HFF-Myc (cell line): ENCODE data around the gene ZNF814.
"Not testable (repeated sequence)": the region's sequence is repeated elsewhere in the genome, so short reads cannot be mapped to it uniquely, and the experiment has no call there.

ENCODE experiments used
- DNase-seq: peaks from one replicate; pipeline ENCODE4 v3.0.0-alpha.2; 2011; ENCODE audit warnings: low read depth; ENCODE audit errors: extremely low read depth
- H3K4me3 ChIP-seq: replicated peaks from 2 replicates; pipeline ENCODE4 v1.5.1; 2011; ENCODE audit warnings: low read depth, mild to moderate bottlenecking, control low read depth, low read length
- TF ChIP-seq, protein P1 (sequence below): IDR thresholded peaks from 2 replicates; pipeline ENCODE4 v1.5.1; 2012; ENCODE audit warnings: mild to moderate bottlenecking, low read depth, low read length, control low read depth; ENCODE audit errors: missing control alignments

ZNF814 gene

DNA sequence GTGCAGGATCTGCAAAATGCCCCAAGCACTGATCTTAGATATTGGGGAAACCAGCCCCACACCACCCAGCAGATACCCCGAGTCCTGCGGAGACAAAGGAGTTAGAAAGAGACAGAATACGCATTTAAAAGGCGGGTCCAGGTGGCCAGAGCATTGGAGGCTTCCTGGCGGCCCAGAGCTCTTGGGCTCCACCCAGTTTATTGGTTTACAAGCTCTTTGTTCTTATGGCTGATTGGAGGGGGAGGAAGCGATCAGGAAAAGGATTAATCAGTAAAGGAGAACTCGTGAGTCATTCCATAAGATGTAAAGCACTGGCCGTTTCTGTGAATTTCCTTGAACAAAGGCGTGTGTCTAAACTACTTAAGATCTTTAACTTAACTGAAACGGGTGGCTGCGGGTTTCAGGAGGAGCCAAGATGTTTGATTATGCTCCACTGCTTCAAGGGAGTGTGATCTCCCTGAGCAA, 38.3 kb downstream of the ZNF814 start:
- H3K4me3 ChIP-seq = peak overlapping the region; percentile 71
- peak; percentile 39 for DNase-seq
- TF ChIP-seq, protein P1, sequence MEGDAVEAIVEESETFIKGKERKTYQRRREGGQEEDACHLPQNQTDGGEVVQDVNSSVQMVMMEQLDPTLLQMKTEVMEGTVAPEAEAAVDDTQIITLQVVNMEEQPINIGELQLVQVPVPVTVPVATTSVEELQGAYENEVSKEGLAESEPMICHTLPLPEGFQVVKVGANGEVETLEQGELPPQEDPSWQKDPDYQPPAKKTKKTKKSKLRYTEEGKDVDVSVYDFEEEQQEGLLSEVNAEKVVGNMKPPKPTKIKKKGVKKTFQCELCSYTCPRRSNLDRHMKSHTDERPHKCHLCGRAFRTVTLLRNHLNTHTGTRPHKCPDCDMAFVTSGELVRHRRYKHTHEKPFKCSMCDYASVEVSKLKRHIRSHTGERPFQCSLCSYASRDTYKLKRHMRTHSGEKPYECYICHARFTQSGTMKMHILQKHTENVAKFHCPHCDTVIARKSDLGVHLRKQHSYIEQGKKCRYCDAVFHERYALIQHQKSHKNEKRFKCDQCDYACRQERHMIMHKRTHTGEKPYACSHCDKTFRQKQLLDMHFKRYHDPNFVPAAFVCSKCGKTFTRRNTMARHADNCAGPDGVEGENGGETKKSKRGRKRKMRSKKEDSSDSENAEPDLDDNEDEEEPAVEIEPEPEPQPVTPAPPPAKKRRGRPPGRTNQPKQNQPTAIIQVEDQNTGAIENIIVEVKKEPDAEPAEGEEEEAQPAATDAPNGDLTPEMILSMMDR = no peak

DNA sequence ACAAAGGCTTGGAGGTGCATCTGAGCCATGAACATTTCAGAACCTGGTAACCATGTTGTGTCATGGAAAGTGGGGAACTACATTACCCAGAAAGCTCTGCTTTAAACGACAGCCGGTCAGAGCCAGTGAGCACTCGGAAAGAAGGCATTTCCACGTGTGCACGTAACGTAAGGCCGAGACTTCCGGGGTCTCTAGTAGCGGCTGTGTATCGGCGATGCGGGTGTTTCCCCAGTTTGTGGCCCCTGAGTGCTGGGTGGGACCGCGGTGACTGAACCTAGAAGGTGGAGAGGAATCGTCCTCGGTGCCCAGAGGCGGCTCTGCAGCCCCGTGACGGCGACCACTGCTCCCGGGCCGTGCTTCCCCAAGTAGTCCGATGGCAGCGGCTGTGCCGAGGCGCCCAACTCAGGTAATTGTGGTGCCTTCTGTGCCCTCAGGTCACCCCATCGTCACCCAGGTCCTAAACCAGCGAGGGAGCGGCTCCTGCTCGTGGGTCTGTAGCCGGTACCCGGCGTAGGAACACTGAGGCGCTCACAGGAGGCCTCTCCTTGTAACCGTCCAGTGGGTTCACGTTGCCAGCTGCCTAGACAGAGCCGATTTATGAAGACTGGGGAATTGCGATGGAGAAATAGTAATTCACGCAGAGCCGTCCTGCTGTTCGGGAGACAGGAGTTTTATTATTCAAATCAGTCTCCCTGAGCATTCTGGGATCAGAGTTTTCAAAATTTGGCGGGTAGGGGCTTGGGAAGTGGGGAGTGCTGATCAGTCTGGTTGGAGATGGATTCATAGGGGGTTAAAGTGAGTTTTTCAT, 39.0 kb downstream of the ZNF814 start, which contains the start of gene ZNF587:
TSS of gene ZNF587 (plus strand) at position 194 of the 808 bp plus-strand sequence. CDS start at position 374, 180 bp downstream.
- peak within 1 kb of the TSS; percentile 71 for H3K4me3 ChIP-seq
- DNase-seq = peak; percentile 70

DNA sequence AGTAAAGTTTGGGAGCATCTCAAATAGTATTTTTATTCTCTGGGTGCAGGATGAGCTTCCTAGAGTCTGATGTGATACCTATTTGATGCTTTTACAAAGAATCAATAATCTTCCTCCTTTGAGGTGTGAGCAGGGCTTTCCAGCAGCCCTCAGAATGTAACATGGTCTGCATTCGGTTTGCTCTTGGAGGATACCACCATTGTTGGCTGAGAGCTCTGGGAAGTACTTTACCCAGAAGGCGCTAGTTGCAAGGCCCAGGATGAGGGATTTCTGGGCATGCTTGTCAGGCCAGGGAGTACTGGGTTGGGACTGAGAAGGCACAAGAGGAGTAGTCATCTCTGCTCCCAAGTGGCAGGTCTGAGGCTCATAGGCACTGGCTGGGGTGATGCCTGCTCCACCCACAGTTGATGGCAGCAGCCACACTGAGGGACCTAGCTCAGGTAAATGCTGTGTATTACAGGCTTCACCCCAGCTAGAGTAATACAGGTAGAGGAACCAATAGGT, 39.6 kb downstream of the ZNF814 start:
- H3K4me3 ChIP-seq = peak overlapping the region; percentile 71
- DNase-seq = not testable (repeated sequence)

DNA sequence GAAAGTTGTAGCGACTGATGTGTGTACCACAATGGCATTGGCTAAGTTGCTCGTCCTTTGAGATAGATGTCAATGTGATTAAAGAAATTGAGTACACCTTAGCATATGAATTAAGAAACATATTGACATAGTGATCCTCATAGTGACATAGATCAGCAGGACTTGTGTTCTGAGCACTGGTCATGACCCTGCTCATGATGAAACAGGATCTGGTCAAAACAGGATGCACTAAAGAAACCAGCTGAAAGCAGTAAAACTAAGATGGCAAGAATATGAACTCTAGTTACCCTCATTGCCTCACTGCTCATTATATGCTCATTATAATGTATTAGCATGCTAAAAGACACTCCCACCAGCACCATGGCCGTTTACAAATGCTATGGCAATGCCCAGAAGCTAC, 41.7 kb downstream of the ZNF814 start:
- H3K4me3 ChIP-seq, DNase-seq: not testable (repeated sequence)

DNA sequence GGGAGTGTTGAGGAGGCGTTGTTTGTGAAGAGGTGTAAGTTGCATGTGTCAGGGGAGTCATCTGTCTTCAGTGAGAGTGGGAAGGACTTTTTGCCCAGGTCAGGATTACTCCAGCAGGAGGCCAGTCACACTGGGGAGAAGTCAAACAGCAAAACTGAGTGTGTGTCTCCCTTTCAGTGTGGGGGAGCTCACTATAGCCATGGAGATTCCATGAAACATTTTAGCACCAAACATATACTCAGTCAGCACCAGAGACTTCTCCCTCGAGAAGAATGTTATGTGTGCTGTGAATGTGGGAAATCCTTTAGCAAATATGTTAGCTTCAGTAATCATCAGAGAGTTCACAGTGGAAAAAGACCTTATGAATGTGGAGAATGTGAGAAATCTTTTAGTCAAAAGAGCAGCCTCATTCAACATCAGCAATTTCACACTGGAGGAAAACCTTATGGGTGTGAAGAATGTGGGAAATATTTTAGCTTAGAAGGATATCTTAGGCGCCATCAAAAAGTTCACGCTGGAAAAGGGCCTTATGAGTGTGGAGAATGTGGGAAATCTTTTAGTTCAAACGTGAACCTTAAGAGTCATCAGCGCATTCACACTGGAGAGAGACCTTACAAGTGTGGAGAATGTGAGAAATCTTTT, 47.6 kb downstream of the ZNF814 start:
- no peak for DNase-seq
- TF ChIP-seq, protein P1 = no peak
- no peak overlapping the region for H3K4me3 ChIP-seq

DNA sequence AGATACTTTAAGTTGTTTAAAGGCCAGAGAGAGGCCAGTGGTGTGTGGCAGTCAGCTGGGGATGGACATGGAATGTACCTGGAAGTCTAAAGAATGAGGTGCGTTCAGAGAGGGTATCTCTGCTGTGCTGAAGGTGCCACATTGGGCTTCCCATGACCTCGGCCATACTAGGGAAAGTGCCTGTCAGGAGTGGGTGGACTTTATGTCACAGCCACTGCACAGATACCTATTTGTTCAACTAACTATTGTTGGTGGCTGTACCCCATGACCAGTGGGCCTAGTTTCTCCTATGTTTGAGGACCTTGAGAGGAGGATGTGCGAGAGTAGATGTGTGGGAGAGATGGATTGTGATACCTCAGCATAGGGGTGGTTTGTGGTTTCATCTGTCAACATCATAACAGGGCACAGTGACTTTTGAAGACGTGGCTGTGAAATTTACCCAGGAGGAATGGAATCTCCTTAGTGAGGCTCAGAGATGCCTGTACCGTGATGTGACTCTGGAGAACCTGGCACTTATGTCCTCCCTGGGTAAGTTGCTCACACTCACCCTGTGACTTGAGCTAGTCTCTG, 50.1 kb downstream of the ZNF814 start:
- H3K4me3 ChIP-seq, DNase-seq: not testable (repeated sequence)

DNA sequence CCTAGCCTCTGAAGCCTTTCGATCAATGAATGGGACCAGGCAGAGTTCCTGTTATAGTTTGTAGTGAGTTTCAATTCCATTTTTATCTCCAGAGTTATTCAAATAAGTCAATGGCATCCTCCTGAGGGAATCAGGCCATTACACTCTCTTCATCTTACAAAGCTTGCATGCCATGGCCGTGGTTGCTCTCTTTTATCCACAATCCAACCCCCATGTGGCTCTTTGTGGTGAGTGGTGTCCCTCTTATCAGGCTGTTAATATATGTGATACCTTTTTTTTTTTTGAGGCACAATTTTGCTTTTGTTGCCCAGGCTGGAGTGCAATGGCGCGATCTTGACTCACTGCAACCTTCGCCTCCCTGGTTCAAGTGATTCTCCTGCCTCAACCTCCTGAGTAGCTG, 51.8 kb downstream of the ZNF814 start:
- H3K4me3 ChIP-seq, DNase-seq: not testable (repeated sequence)

DNA sequence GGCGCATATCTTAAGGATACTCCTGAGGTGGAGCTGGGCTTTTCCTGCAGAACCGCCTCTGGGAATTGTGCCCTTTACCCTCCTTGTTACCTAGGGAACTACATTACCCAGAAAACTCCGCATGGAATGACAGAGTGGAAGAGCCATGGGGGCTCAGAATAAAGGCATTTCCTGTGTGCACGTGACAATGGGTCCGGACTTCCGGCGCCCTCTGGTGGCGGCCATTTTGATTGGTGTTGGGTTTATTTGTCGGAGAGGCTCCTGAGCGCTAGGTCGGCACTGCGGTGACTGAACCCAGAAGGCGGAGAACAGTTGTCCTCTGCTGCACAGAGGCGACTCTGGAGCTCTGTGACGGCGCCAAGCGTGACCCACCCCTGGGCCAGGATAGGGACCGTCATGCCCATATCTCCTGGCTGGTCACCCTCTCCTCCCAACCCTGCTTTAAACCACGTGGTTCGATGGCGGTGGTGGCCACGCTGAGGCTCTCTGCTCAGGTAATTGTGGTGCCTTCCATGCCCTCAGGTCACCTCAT, 58.7 kb downstream of the ZNF814 start, which contains the start of gene ZNF587B:
TSS of gene ZNF587B (plus strand) at position 229 of the 532 bp plus-strand sequence. CDS start at position 459, 230 bp downstream.
- TF ChIP-seq, protein P1 = peak; percentile 34
- DNase-seq = peak; percentile 65
- H3K4me3 ChIP-seq = peak within 1 kb of the TSS; percentile 51

DNA sequence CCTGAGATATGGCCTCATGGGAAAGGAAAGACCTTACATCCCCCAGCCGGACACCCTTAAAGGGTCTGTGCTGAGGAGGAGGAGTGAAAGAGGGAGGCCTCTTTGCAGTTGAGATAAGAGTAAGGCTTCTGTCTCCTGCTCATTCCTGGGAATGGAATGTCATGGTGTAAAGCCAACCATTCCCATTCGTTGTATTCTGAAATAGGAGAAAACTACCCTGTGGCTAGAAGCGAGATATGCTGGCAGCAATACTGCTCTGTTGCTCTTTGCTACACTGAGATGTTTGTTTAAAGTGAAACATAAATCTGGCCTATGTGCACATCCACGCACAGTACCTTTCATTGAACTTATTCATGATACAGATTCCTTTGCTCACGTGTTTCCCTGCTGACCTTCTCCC, 59.5 kb downstream of the ZNF814 start:
- TF ChIP-seq, protein P1 = no peak
- no peak overlapping the region for H3K4me3 ChIP-seq
- no peak for DNase-seq
